ENCODE data around the gene SMIM7.

DNA sequence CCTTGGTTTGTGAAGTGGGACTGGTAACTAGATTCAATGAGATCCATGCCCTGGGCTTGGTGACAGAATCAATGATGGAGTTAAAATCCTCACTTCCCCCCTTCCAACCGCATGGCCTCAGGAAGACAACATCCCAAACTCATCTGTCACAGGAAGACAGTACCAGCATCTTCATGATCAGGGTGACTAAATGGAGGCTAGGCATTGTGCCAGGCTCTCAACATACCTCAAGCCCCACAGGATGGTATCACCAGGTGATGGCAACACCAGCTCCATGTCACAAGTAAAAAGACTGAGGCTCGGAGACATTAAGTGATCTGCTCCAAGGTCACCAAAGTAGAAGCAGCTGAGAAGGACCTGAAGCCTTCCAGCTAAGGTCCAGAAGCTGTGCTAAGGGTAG, 46.1 kb downstream of the SMIM7 start:
- TF ChIP-seq POLR2AphosphoS5 (IDR thresholded peaks at IDR 0.05) (no peak), POLR2A (IDR thresholded peaks at IDR 0.05) (no peak)
- TF ChIP-seq, protein P1, sequence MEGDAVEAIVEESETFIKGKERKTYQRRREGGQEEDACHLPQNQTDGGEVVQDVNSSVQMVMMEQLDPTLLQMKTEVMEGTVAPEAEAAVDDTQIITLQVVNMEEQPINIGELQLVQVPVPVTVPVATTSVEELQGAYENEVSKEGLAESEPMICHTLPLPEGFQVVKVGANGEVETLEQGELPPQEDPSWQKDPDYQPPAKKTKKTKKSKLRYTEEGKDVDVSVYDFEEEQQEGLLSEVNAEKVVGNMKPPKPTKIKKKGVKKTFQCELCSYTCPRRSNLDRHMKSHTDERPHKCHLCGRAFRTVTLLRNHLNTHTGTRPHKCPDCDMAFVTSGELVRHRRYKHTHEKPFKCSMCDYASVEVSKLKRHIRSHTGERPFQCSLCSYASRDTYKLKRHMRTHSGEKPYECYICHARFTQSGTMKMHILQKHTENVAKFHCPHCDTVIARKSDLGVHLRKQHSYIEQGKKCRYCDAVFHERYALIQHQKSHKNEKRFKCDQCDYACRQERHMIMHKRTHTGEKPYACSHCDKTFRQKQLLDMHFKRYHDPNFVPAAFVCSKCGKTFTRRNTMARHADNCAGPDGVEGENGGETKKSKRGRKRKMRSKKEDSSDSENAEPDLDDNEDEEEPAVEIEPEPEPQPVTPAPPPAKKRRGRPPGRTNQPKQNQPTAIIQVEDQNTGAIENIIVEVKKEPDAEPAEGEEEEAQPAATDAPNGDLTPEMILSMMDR (IDR thresholded peaks at IDR 0.05): no peak
